Ovary (tissue), 9 donors: Measurements from ENCODE around the gene ROBO1. TPM values are rescaled to one million over a fixed set of nuclear protein-coding genes. Genes with fewer than 3 reads are reported as not detected.

ENCODE experiments used
- DNase-seq, 5 donors: peaks; one replicate each; pipeline ENCODE4 v3.0.0-alpha.2; 2019 to 2020
- H3K27ac ChIP-seq, 2 donors: fragments of 200-600 bp; one replicate each; pipeline versions ENCODE4 v1.5.1 to v1.8.0; 2019 to 2022
- H3K27me3 ChIP-seq: fragments of 200-600 bp; one replicate; pipeline ENCODE4 v1.8.0; 2022
- H3K36me3 ChIP-seq: fragments of 200-600 bp; sonication (generic); one replicate; pipeline ENCODE4 v1.5.1; 2019
- H3K4me1 ChIP-seq: one replicate; pipeline ENCODE4 v1.8.1; 2013; ENCODE audit warnings: mild to moderate bottlenecking, moderate library complexity; ENCODE audit not compliant: insufficient read depth
- H3K4me3 ChIP-seq: fragments of 200-600 bp; sonication (generic); one replicate; pipeline ENCODE4 v1.5.1; 2017
- H3K9me3 ChIP-seq, 2 donors: fragments of 200-600 bp in 1 of 2; sonication (generic) in 1 of 2; one replicate each; pipeline versions ENCODE4 v1.5.1 to v1.8.1; 2013 to 2019; ENCODE audit warnings: mild to moderate bottlenecking in 1 of 2, moderate library complexity in 1 of 2
- EP300 ChIP-seq: sonication (generic); formaldehyde crosslinking; IDR thresholded peaks from one replicate; pipeline ENCODE4 v1.6.1; 2017; ENCODE audit warnings: antibody characterized with exemption
- POLR2A ChIP-seq: fragments of 450-650 bp; IDR thresholded peaks from one replicate; pipeline ENCODE4 v1.6.1; 2017; ENCODE audit warnings: antibody characterized with exemption, mild to moderate bottlenecking, moderate library complexity
- WGBS, 3 donors: extraction: QIAGEN DNeasy Blood & Tissue Kit in 1 of 3; methylation state at CpG; one replicate each; pipeline versions ENCODE4 v1.1.5 to v1.1.7; 2013 to 2017; 5-methylcytosine and 5-hydroxymethylcytosine counted together
- intact Hi-C, 4 donors: fragments of 100-400 bp; cut with DNase I; formaldehyde crosslinking; loops; one replicate each; pipeline versions ENCODE4 v1.11.0 to v1.15.1; 2022 to 2023
- polyA plus RNA-seq, 2 donors: library from polyadenylated mRNA; stranded (reverse); fragments of 200-250 nt in 1 of 2; fragments of 350-450 nt in 1 of 2; fragmentation: Illumina TruSeq in 1 of 2; extraction: RNeasy Lipid Tissue Mini Kit (QIAGEN cat#74804) in 1 of 2; gene quantifications; one replicate each; pipeline ENCODE4 v1.2.3, GENCODE V29; 2013 to 2014
- total RNA-seq, 7 donors: library from RNA; depleted of rRNA in 2 of 7; stranded (reverse); fragments of >200 nt in 2 of 7; fragmentation: NEBNext Ultra II Directional in 3 of 7; extraction: Animal tissue kit (Norgen Biotek cat#: 25700) in 3 of 7; gene quantifications; one replicate each; pipeline versions ENCODE4 v1.1.0 to v1.2.4, GENCODE V29; 2016 to 2023
- TF ChIP-seq, protein P1 (sequence below), 3 donors: fragments of 450-650 bp in 2 of 3; fragments of 200-600 bp in 1 of 3; IDR thresholded peaks; one replicate each; pipeline versions ENCODE4 v1.5.1 to v1.8.0; 2016 to 2022; ENCODE audit warnings: antibody characterized with exemption in 3 of 3, mild to moderate bottlenecking in 1 of 3
- donor health status: DM: no; HTN: no; CAD: no; lungs with moderate emphysema.
- donor health status: DM: no; HTN: no; CAD: no.
- donor health status: Bipolar disorder and iron deficiency.
- donor health status: DM: yes; HTN: yes; CAD: no.
- donor health status: DM: no; HTN: no; CAD: no.
- donor health status: DM: yes; HTN: yes; CAD: no.

ROBO1 gene
- total and polyA plus RNA-seq, 9 donors = 17.2 to 49.5 (median 29.0) TPM

DNA sequence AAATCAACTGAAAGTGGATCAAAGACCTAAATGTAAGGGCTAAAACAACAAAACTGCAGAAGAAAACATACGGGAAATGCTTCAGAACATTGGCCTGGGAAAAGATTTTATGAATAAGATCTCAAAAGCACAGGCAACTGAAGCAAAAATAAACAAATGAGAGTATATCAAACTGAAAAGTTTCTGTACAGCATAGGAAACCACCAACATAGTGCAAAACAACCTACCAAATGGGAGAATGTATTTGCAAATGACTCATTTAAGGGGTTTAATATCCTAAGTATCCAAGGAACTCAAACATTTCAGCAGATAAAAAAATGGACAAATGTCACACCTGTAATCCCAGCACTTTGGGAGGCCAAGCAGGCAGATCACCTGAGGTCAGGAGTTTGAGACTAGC is 489.1 kb downstream of the ROBO1 start:
- no peaks in the 10 kb centered on the region for H3K9me3 ChIP-seq
- intact Hi-C loops = no loop called here
- no peaks in the 10 kb centered on the region for H3K36me3 ChIP-seq
- TF ChIP-seq POLR2A = no peak
- no peaks in the 10 kb centered on the region for H3K4me1 ChIP-seq
- WGBS, 3 donors = 58 to 65% (median 63%) methylated on average over 1 of the region's 1 CpG
- no peak for DNase-seq
- H3K27me3 ChIP-seq = no peaks in the 10 kb centered on the region
- no peak overlapping the region for H3K4me3 ChIP-seq
- H3K27ac ChIP-seq = no peak overlapping the region

DNA sequence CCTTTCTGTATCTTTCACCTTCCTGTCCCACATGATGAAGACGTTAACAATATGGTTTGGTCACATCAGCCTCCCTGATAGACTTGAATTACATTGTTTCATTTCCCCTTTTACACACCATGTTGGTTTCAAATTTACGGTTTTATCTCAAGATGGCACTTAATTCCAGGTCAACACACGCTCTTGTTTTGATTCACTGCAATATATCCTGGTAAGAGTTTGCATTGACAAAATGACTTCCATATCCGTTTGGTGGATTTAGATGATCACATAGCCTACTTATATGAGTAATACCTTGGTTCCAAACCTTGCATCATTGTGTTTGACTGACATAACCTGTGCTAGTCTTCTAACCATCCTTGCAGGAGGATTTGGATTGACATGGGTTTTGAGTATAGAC is 499.4 kb downstream of the ROBO1 start:
- H3K4me1 ChIP-seq = no peaks in the 10 kb centered on the region
- intact Hi-C loops = no loop called here
- no peaks in the 10 kb centered on the region for H3K36me3 ChIP-seq
- H3K4me3 ChIP-seq = no peak overlapping the region
- 89 to 92% (median 91%) methylated on average over 4 of the region's 4 CpGs for WGBS, 3 donors
- no peak overlapping the region for H3K27ac ChIP-seq
- TF ChIP-seq EP300 (no peak), POLR2A (no peak)
- no peak for DNase-seq
- H3K9me3 ChIP-seq = no peaks in the 10 kb centered on the region
- H3K27me3 ChIP-seq = no peaks in the 10 kb centered on the region

GRCh38 chr3:79264892-79265291 is 502.9 kb downstream of the ROBO1 start:
- intact Hi-C loops = no loop called here
- Histone ChIP-seq H3K4me1 (no peaks in the 10 kb centered on the region), H3K4me3 (no peak overlapping the region), H3K9me3 (no peaks in the 10 kb centered on the region), H3K27me3 (no peaks in the 10 kb centered on the region), H3K36me3 (no peaks in the 10 kb centered on the region), H3K27ac (no peak overlapping the region)
- DNase-seq = no peak
- no peak for TF ChIP-seq EP300
- no peak for TF ChIP-seq POLR2A
- TF ChIP-seq, protein P1, sequence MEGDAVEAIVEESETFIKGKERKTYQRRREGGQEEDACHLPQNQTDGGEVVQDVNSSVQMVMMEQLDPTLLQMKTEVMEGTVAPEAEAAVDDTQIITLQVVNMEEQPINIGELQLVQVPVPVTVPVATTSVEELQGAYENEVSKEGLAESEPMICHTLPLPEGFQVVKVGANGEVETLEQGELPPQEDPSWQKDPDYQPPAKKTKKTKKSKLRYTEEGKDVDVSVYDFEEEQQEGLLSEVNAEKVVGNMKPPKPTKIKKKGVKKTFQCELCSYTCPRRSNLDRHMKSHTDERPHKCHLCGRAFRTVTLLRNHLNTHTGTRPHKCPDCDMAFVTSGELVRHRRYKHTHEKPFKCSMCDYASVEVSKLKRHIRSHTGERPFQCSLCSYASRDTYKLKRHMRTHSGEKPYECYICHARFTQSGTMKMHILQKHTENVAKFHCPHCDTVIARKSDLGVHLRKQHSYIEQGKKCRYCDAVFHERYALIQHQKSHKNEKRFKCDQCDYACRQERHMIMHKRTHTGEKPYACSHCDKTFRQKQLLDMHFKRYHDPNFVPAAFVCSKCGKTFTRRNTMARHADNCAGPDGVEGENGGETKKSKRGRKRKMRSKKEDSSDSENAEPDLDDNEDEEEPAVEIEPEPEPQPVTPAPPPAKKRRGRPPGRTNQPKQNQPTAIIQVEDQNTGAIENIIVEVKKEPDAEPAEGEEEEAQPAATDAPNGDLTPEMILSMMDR (IDR thresholded peaks at IDR 0.05) = no peak
- 87 to 94% (median 89%) methylated on average over 2 of the region's 2 CpGs for WGBS, 3 donors

DNA sequence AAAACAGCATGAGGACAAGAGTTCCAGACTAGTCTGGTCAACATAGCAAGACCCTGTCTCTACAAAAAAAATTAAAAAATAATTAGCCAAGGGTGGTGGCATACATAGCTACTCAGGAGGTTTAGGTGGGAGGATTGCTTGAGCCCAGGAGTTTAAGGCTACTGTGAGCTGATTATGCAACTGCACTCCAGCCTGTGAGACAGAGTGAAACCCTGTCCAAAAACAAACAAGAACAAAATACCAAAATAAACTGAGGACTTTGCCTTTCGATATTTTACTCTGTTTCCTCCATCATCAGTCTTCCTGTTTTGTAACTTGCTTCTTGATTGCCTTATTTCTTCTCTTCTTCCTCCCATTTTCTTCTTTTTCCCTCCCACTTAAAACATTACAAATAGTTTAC is 504.4 kb downstream of the ROBO1 start:
- intact Hi-C loops = no loop called here
- no peaks in the 10 kb centered on the region for H3K9me3 ChIP-seq
- H3K4me1 ChIP-seq = no peaks in the 10 kb centered on the region
- H3K36me3 ChIP-seq = no peaks in the 10 kb centered on the region
- no peak overlapping the region for H3K27ac ChIP-seq
- 15 to 61% (median 29%) methylated on average over 1 of the region's 1 CpG for WGBS, 3 donors
- DNase-seq = no peak
- no peaks in the 10 kb centered on the region for H3K27me3 ChIP-seq
- no peak overlapping the region for H3K4me3 ChIP-seq
- TF ChIP-seq, protein P1 (IDR thresholded peaks at IDR 0.05) = no peak
- TF ChIP-seq POLR2A (no peak), EP300 (no peak)

- H3K36me3 ChIP-seq = no peaks in the 10 kb centered on the region
- intact Hi-C loops = no loop called here
- 79 to 86% (median 81%) methylated on average over 1 of the region's 1 CpG for WGBS, 3 donors
- no peaks in the 10 kb centered on the region for H3K4me1 ChIP-seq
- H3K9me3 ChIP-seq = no peaks in the 10 kb centered on the region
- no peak overlapping the region for H3K27ac ChIP-seq
- H3K27me3 ChIP-seq = no peaks in the 10 kb centered on the region
- H3K4me3 ChIP-seq = no peak overlapping the region
- DNase-seq = no peak
- no peak for TF ChIP-seq POLR2A
- no peak for TF ChIP-seq EP300
- TF ChIP-seq, protein P1 (IDR thresholded peaks at IDR 0.05) = no peak
Observed at GRCh38 chr3:79258479-79258878, 509.3 kb downstream of the ROBO1 start.

DNA sequence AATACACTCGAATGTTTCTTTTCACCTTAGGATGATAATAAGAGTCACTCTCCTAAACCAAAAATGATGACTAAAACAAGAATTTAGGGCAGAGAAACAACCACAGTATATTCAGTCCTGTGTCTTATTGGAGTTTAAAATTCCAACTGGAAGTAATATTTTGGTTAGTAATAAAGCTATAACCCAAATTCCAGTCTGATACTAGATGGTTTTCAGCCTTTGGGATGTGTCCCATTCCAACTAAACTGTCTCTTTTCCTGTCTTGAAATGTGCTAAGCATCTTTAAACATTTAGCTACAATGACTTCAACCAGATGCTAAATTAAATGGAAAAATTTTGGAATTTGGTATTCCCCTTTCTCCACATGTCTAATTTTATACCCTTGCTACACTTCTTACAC is 510.0 kb downstream of the ROBO1 start:
- 23 to 39% (median 24%) methylated on average over 1 of the region's 1 CpG for WGBS, 3 donors
- H3K27ac ChIP-seq = no peak overlapping the region
- intact Hi-C loops = no loop called here
- DNase-seq = no peak
- no peaks in the 10 kb centered on the region for H3K27me3 ChIP-seq
- TF ChIP-seq POLR2A = no peak
- TF ChIP-seq, protein P1 (IDR thresholded peaks at IDR 0.05) = no peak
- TF ChIP-seq EP300 = no peak
- H3K36me3 ChIP-seq = no peaks in the 10 kb centered on the region
- no peaks in the 10 kb centered on the region for H3K4me1 ChIP-seq
- no peak overlapping the region for H3K4me3 ChIP-seq
- no peaks in the 10 kb centered on the region for H3K9me3 ChIP-seq
